MCF 10A (cell line): ENCODE results near the gene ACRBP. TPM values are rescaled to one million over a fixed set of nuclear protein-coding genes. Genes with fewer than 3 reads are reported as not detected.

ENCODE experiments used
- BruUV-seq: library from RNA; stranded (reverse); fragments of 400-500 nt; replicated peaks from 2 replicates; lab custom pipeline; 2021; lab: Mats Ljungman, UMichigan
- CTCF ChIA-PET: fragments of 300-600 bp; sonication (Branson Sonifier 250); formaldehyde crosslinking; extraction: SDS; loops from one replicate; lab custom pipeline; 2021; ENCODE audit warnings: antibody characterized with exemption, inconsistent platforms; lab: Yijun Ruan, JAX
- POLR2A ChIA-PET: fragments of 300-600, 350-650 bp; sonication (Branson Sonifier 250); formaldehyde crosslinking; extraction: SDS; loops from one replicate; lab custom pipeline; 2020; ENCODE audit warnings: antibody characterized with exemption, inconsistent platforms; lab: Yijun Ruan, JAX
- DNase-seq: peaks from one replicate; pipeline ENCODE4 v3.0.0-alpha.2; 2018; ENCODE audit not compliant: unreplicated experiment
- H3K27ac Mint-ChIP-seq: one replicate; pipeline ENCODE4 v1.8.0; 2022; ENCODE audit warnings: mild to moderate bottlenecking, low read depth, mixed read lengths; ENCODE audit not compliant: unreplicated experiment
- H3K27me3 Mint-ChIP-seq: one replicate; pipeline ENCODE4 v1.8.0; 2022; ENCODE audit warnings: mixed read lengths; ENCODE audit not compliant: insufficient read depth, unreplicated experiment
- H3K36me3 Mint-ChIP-seq: one replicate; pipeline ENCODE4 v1.8.0; 2022; ENCODE audit warnings: mild to moderate bottlenecking, moderate library complexity, mixed read lengths; ENCODE audit not compliant: insufficient read depth, unreplicated experiment
- H3K4me1 Mint-ChIP-seq: one replicate; pipeline ENCODE4 v1.8.0; 2022; ENCODE audit warnings: mixed read lengths; ENCODE audit not compliant: insufficient read depth, unreplicated experiment
- H3K4me3 Mint-ChIP-seq: one replicate; pipeline ENCODE4 v1.8.0; 2022; ENCODE audit warnings: mild to moderate bottlenecking, moderate library complexity, mixed read lengths; ENCODE audit not compliant: unreplicated experiment
- H3K9me3 Mint-ChIP-seq: one replicate; pipeline ENCODE4 v1.8.0; 2022; ENCODE audit warnings: mixed read lengths; ENCODE audit not compliant: unreplicated experiment
- CTCF ChIP-seq: fragments of 200-600 bp; IDR thresholded peaks from one replicate; pipeline ENCODE4 v1.8.0; 2022; ENCODE audit warnings: antibody characterized with exemption, mild to moderate bottlenecking; ENCODE audit not compliant: unreplicated experiment
- intact Hi-C: fragments of 100-400 bp; cut with micrococcal nuclease; formaldehyde crosslinking; loops from 2 replicates; pipeline ENCODE4 v1.14.1; 2022
- total RNA-seq: library from RNA; stranded (reverse); gene quantifications from 2 replicates; pipeline ENCODE4 v1.2.3, GENCODE V29; 2022

Gene ACRBP
- total RNA-seq, 1 experiment from 2014 or later: 0.30 TPM

- H3K9me3 Mint-ChIP-seq: no peaks in the 10 kb centered on the region
- peaks cover 73% of the 10 kb centered on the region for H3K36me3 Mint-ChIP-seq
- POLR2A ChIA-PET: no interaction called here
- H3K27me3 Mint-ChIP-seq: no peaks in the 10 kb centered on the region
- DNase-seq: no peak
- H3K4me3 Mint-ChIP-seq: no peak overlapping the region
- CTCF ChIA-PET: interaction anchor here (0.6 kb wide), 1 partner anchor 137 kb away, joined by 4 read pairs; no protein-coding TSS in a partner anchor
- no peak for TF ChIP-seq CTCF
- no peaks in the 10 kb centered on the region for H3K4me1 Mint-ChIP-seq
- no peak overlapping the region for H3K27ac Mint-ChIP-seq
- no TSS peak for BruUV-seq
- intact Hi-C loops: no loop called here
These were observed 5.2 kb upstream of the ACRBP start for GRCh38 chr12:6652391-6652790.

- POLR2A ChIA-PET: no interaction called here
- Mint-ChIP-seq H3K36me3 (peaks cover 65% of the 10 kb centered on the region), H3K27me3 (no peaks in the 10 kb centered on the region), H3K4me1 (no peaks in the 10 kb centered on the region), H3K27ac (no peak overlapping the region), H3K9me3 (no peaks in the 10 kb centered on the region), H3K4me3 (no peak overlapping the region)
- no TSS peak for BruUV-seq
- intact Hi-C loops: no loop called here
- DNase-seq: no peak
- CTCF ChIA-PET: interaction anchor here (0.7 kb wide), 1 partner anchor 73 kb away, joined by 3 read pairs; no protein-coding TSS in a partner anchor
- TF ChIP-seq CTCF: no peak
These were observed 3.6 kb upstream of the ACRBP start for GRCh38 chr12:6650832-6651231.

GRCh38 chr12:6646276-6647082 lies 753 bp downstream of the ACRBP start:
- no peak overlapping the region for H3K4me3 Mint-ChIP-seq
- peaks cover 23% of the 10 kb centered on the region for H3K36me3 Mint-ChIP-seq
- intact Hi-C loops: no loop called here

More at GRCh38 chr12:6646276-6647082, 753 bp downstream of the ACRBP start:
- CTCF ChIA-PET: interaction anchor here (0.7 to 1.1 kb wide), 3 partner anchors 23 to 33 kb away, joined by 3 read pairs; no protein-coding TSS in a partner anchor
- Mint-ChIP-seq H3K4me1 (no peaks in the 10 kb centered on the region), H3K9me3 (peaks cover 9% of the 10 kb centered on the region), H3K27ac (peak overlapping the region; percentile 64), H3K27me3 (peaks cover 18% of the 10 kb centered on the region)
- no peak for TF ChIP-seq CTCF
- no TSS peak for BruUV-seq
- POLR2A ChIA-PET: interaction anchor here (0.5 to 0.7 kb wide), 2 partner anchors 17 to 79 kb away, joined by 4 read pairs; partner anchors contain the start of gene NOP2
- DNase-seq: no peak
